ENCODE data around the gene PPAN.

The PPAN gene

GRCh38 chr19:10118960-10119359 is 12.8 kb downstream of the PPAN start:
- Histone ChIP-seq H3K27ac (peak overlapping the region; percentile 82 to 97 (median 93)), H3K4me3 (peak overlapping the region; percentile 83 to 97 (median 93)), H3K4me2 (peak overlapping the region; percentile 84 to 100 (median 97)), H4K20me1 (peaks cover 37 to 55% (median 50%) of the 10 kb centered on the region in 11 experiments; a peak in 21 of 22 replicates), H3K9me3 (replicated peaks in 1 of 11) (no peaks in the 10 kb centered on the region), H3K9ac (peak overlapping the region; percentile 90 to 97 (median 95)), H3K27me3 (no peaks in the 10 kb centered on the region), H3K36me3 (peaks cover 46 to 57% (median 50%) of the 10 kb centered on the region in 11 experiments), H3K4me1 (peaks cover 69 to 91% (median 82%) of the 10 kb centered on the region in 10 experiments)
- TF ChIP-seq Cebpa-rat (IDR thresholded peaks at IDR 0.05): no peak

- Histone ChIP-seq H3K9me3 (replicated peaks in 1 of 11) (no peaks in the 10 kb centered on the region), H3K27me3 (no peaks in the 10 kb centered on the region), H3K4me3 (peak overlapping the region in 4 of 10 experiments; percentile 6 to 51 (median 22); a peak in 4 of 20 replicates), H3K27ac (peak overlapping the region; percentile 46 to 97 (median 92); a peak in 20 of 22 replicates), H3K4me2 (peak overlapping the region; percentile 55 to 100 (median 80)), H3K4me1 (peaks cover 80 to 91% (median 86%) of the 10 kb centered on the region in 10 experiments), H3K36me3 (peaks cover 32 to 56% (median 50%) of the 10 kb centered on the region in 11 experiments), H3K9ac (peak overlapping the region; percentile 22 to 97 (median 53); a peak in 19 of 22 replicates), H4K20me1 (peaks cover 20 to 38% (median 33%) of the 10 kb centered on the region in 11 experiments; a peak in 21 of 22 replicates)
- no peak for TF ChIP-seq Cebpa-rat (IDR thresholded peaks at IDR 0.05)
Observed at GRCh38 chr19:10120538-10121189, 14.5 kb downstream of the PPAN start.

- Histone ChIP-seq H3K9me3 (replicated peaks in 1 of 11) (no peaks in the 10 kb centered on the region), H3K27ac (peak overlapping the region; percentile 0 to 97 (median 92); a peak in 21 of 22 replicates)
- TF ChIP-seq Cebpa-rat (IDR thresholded peaks at IDR 0.05): no peak
Observed at GRCh38 chr19:10122045-10122444, 15.9 kb downstream of the PPAN start.

GRCh38 chr19:10124429-10124828 is 18.3 kb downstream of the PPAN start:
- H3K27me3 ChIP-seq: no peaks in the 10 kb centered on the region
- no peak overlapping the region for H3K4me3 ChIP-seq
- no peaks in the 10 kb centered on the region for H3K9me3 ChIP-seq (replicated peaks in 1 of 11)
- peaks cover 82 to 94% (median 87%) of the 10 kb centered on the region in 10 experiments for H3K4me1 ChIP-seq
- TF ChIP-seq Cebpa-rat (IDR thresholded peaks at IDR 0.05): no peak
- peaks cover 10 to 45% (median 37%) of the 10 kb centered on the region in 11 experiments; a peak in 21 of 22 replicates for H3K36me3 ChIP-seq
- H3K27ac ChIP-seq: peak overlapping the region; percentile 29 to 99 (median 92); a peak in 20 of 22 replicates
- peak overlapping the region in 6 of 11 experiments; percentile 2 to 90 (median 74); a peak in 6 of 22 replicates for H3K9ac ChIP-seq
- H4K20me1 ChIP-seq: peaks cover 0 to under 1% (median 0%) of the 10 kb centered on the region in 11 experiments; a peak in 3 of 22 replicates
- peak overlapping the region; percentile 58 to 89 (median 72); a peak in 12 of 22 replicates for H3K4me2 ChIP-seq

More at GRCh38 chr19:10122045-10122444, 15.9 kb downstream of the PPAN start:
- Histone ChIP-seq H4K20me1 (peaks cover 6 to 24% (median 20%) of the 10 kb centered on the region in 11 experiments; a peak in 21 of 22 replicates), H3K4me2 (peak overlapping the region; percentile 44 to 100 (median 78); a peak in 18 of 22 replicates), H3K4me1 (peaks cover 80 to 89% (median 84%) of the 10 kb centered on the region in 10 experiments), H3K36me3 (peaks cover 18 to 42% (median 37%) of the 10 kb centered on the region in 11 experiments), H3K9ac (peak overlapping the region in 3 of 11 experiments; percentile 27 to 52 (median 37); a peak in 4 of 22 replicates), H3K27me3 (no peaks in the 10 kb centered on the region), H3K4me3 (no peak overlapping the region)

GRCh38 chr19:10126213-10126639 is 20.1 kb downstream of the PPAN start:
- H3K27me3 ChIP-seq: no peaks in the 10 kb centered on the region
- peaks cover 82 to 98% (median 90%) of the 10 kb centered on the region in 10 experiments for H3K4me1 ChIP-seq
- H3K27ac ChIP-seq: peak overlapping the region; percentile 65 to 99 (median 93)
- H3K36me3 ChIP-seq: peaks cover 22 to 63% (median 54%) of the 10 kb centered on the region in 11 experiments
- H4K20me1 ChIP-seq: no peaks in the 10 kb centered on the region
- no peaks in the 10 kb centered on the region for H3K9me3 ChIP-seq (replicated peaks in 1 of 11)
- peak in 8 of 11 experiments; percentile 35 to 68 (median 65); a peak in 12 of 22 replicates for TF ChIP-seq Cebpa-rat (IDR thresholded peaks at IDR 0.05)
- peak overlapping the region in 1 of 10 experiments; percentile 6; a peak in 2 of 20 replicates for H3K4me3 ChIP-seq
- H3K9ac ChIP-seq: peak overlapping the region; percentile 36 to 90 (median 78)
- H3K4me2 ChIP-seq: peak overlapping the region; percentile 58 to 89 (median 73)

- H3K36me3 ChIP-seq: peaks cover 70 to 100% (median 99%) of the 10 kb centered on the region in 11 experiments
- peak overlapping the region; percentile 45 to 99 (median 82); a peak in 19 of 22 replicates for H3K27ac ChIP-seq
- H3K4me3 ChIP-seq: no peak overlapping the region
- peaks cover 0 to 26% (median 0%) of the 10 kb centered on the region in 11 experiments; a peak in 4 of 22 replicates for H4K20me1 ChIP-seq
- H3K27me3 ChIP-seq: no peaks in the 10 kb centered on the region
- no peak for TF ChIP-seq Cebpa-rat (IDR thresholded peaks at IDR 0.05)
- H3K4me2 ChIP-seq: peak overlapping the region; percentile 69 to 88 (median 79); a peak in 20 of 22 replicates
- H3K9me3 ChIP-seq (replicated peaks in 1 of 11): peaks cover 0 to 12% (median 3%) of the 10 kb centered on the region in 11 experiments; a peak in 9 of 22 replicates
- peaks cover 93 to 100% (median 98%) of the 10 kb centered on the region in 10 experiments for H3K4me1 ChIP-seq
- peak overlapping the region in 4 of 11 experiments; percentile 45 to 74 (median 66); a peak in 3 of 22 replicates for H3K9ac ChIP-seq
Observed at GRCh38 chr19:10132905-10133304, 26.7 kb downstream of the PPAN start.

- Histone ChIP-seq H3K9me3 (replicated peaks in 1 of 11) (peaks cover 0 to 12% (median 3%) of the 10 kb centered on the region in 11 experiments; a peak in 9 of 22 replicates), H3K27ac (peak overlapping the region; percentile 58 to 99 (median 82); a peak in 21 of 22 replicates), H3K4me2 (peak overlapping the region; percentile 69 to 88 (median 79)), H4K20me1 (peaks cover 0 to 26% (median 0%) of the 10 kb centered on the region in 11 experiments; a peak in 6 of 22 replicates), H3K27me3 (no peaks in the 10 kb centered on the region), H3K9ac (peak overlapping the region in 10 of 11 experiments; percentile 0 to 74 (median 66); a peak in 16 of 22 replicates), H3K36me3 (peaks cover 70 to 100% (median 99%) of the 10 kb centered on the region in 11 experiments), H3K4me1 (peaks cover 95 to 100% (median 98%) of the 10 kb centered on the region in 10 experiments), H3K4me3 (peak overlapping the region in 1 of 10 experiments; percentile 5; a peak in 2 of 20 replicates)
- no peak for TF ChIP-seq Cebpa-rat (IDR thresholded peaks at IDR 0.05)
Observed at GRCh38 chr19:10133596-10133995, 27.4 kb downstream of the PPAN start.

- no peaks in the 10 kb centered on the region for H3K27me3 ChIP-seq
- peaks cover 0 to 12% (median 3%) of the 10 kb centered on the region in 11 experiments; a peak in 9 of 22 replicates for H3K9me3 ChIP-seq (replicated peaks in 1 of 11)
- H3K27ac ChIP-seq: peak overlapping the region; percentile 58 to 99 (median 82)
- peak overlapping the region in 2 of 10 experiments; percentile 5 to 17; a peak in 5 of 20 replicates for H3K4me3 ChIP-seq
- peak overlapping the region; percentile 69 to 88 (median 79) for H3K4me2 ChIP-seq
- H3K36me3 ChIP-seq: peaks cover 72 to 100% (median 99%) of the 10 kb centered on the region in 11 experiments
- TF ChIP-seq Cebpa-rat (IDR thresholded peaks at IDR 0.05): no peak
- H3K9ac ChIP-seq: peak overlapping the region in 10 of 11 experiments; percentile 0 to 74 (median 66); a peak in 16 of 22 replicates
- H4K20me1 ChIP-seq: peaks cover 0 to 29% (median 2%) of the 10 kb centered on the region in 11 experiments; a peak in 7 of 22 replicates
- peaks cover 95 to 100% (median 98%) of the 10 kb centered on the region in 10 experiments for H3K4me1 ChIP-seq
Observed at GRCh38 chr19:10134040-10134439, 27.9 kb downstream of the PPAN start.

Measured in BLaER1 treated with 17β-estradiol and CSF1 and Interleukin-3, amounts not matched to agents 10 nM and 100 nM (cell line).